Right cardiac atrium (tissue), 5 donors: ENCODE measurements around the gene CCR5AS.
A peak's percentile ranks its signal among the peaks of the same experiment; 100 is the strongest.
"Not testable (repeated sequence)": the region's sequence is repeated elsewhere in the genome, so short reads cannot be mapped to it uniquely, and the experiment has no call there.

Source experiments
- ATAC-seq, 2 donors: fragments of 200-7000 bp; cut with Tn5 transposase; one replicate each; pipeline versions ENCODE4 v1.8.0 to v1.9.1; 2020; ENCODE audit warnings: moderate library complexity in 2 of 2, mild to moderate bottlenecking in 1 of 2
- DNase-seq, 3 donors: peaks; one replicate each; pipeline ENCODE4 v3.0.0-alpha.2; 2020
- H3K27ac ChIP-seq: one replicate; pipeline ENCODE4 v1.5.1; 2013; ENCODE audit warnings: mild to moderate bottlenecking, low read length, control low read depth, moderate library complexity
- H3K27me3 ChIP-seq: one replicate; pipeline ENCODE4 v1.6.1; 2013; ENCODE audit not compliant: control insufficient read depth, insufficient read depth
- H3K4me1 ChIP-seq: one replicate; pipeline ENCODE4 v1.6.1; 2013; ENCODE audit warnings: low read length; ENCODE audit not compliant: control insufficient read depth, insufficient read depth
- H3K4me3 ChIP-seq: one replicate; pipeline ENCODE4 v1.5.1; 2013; ENCODE audit warnings: low read length, control low read depth
- H3K9me3 ChIP-seq: one replicate; pipeline ENCODE4 v1.6.1; 2013; ENCODE audit warnings: low read length; ENCODE audit not compliant: control insufficient read depth
- WGBS: extraction: QIAGEN DNeasy Blood & Tissue Kit; methylation state at CpG from one replicate; pipeline ENCODE4 v1.1.7; 2013; 5-methylcytosine and 5-hydroxymethylcytosine counted together
- intact Hi-C, 4 donors: fragments of 100-400 bp; cut with DNase I; formaldehyde crosslinking; loops; one replicate each; pipeline versions ENCODE4 v1.11.0 to v1.14.0; 2022 to 2023
- donor health status: healthy with polysubstance abuse.
- donor health status: DM: no; HTN: yes; CAD: no.
- donor health status: DM: no; HTN: no; CAD: no.
- donor health status: DM: no; HTN: yes; CAD: no; lungs with severe emphysema.
- donor health status: DM: yes; HTN: yes; CAD: no.

Gene CCR5AS

GRCh38 chr3:46393011-46393410 lies 13.9 kb downstream of the CCR5AS start:
- Histone ChIP-seq H3K4me1 (peaks cover 2% of the 10 kb centered on the region), H3K27ac (no peak overlapping the region), H3K4me3 (no peak overlapping the region), H3K27me3 (no peaks in the 10 kb centered on the region), H3K9me3 (no peaks in the 10 kb centered on the region)
- intact Hi-C loops: no loop called here
- 84% methylated on average over 2 of the region's 2 CpGs for WGBS
- ATAC-seq (no peak), DNase-seq (no peak)

- H3K4me3 ChIP-seq, H3K4me1 ChIP-seq, ATAC-seq, intact Hi-C loops, H3K27me3 ChIP-seq, DNase-seq, H3K27ac ChIP-seq, H3K9me3 ChIP-seq: not testable (repeated sequence)
- WGBS: 93% methylated on average over 5 of the region's 5 CpGs
Observed at GRCh38 chr3:46391526-46391925, 15.3 kb downstream of the CCR5AS start.

GRCh38 chr3:46389306-46389705 lies 17.6 kb downstream of the CCR5AS start:
- no peaks in the 10 kb centered on the region for H3K9me3 ChIP-seq
- intact Hi-C loops: no loop called here
- DNase-seq: no peak
- 63% methylated on average over 6 of the region's 6 CpGs for WGBS
- H3K27me3 ChIP-seq: no peaks in the 10 kb centered on the region
- no peak overlapping the region for H3K4me3 ChIP-seq
- H3K4me1 ChIP-seq: peaks cover 2% of the 10 kb centered on the region
- no peak overlapping the region for H3K27ac ChIP-seq
- no peak for ATAC-seq

- H3K9me3 ChIP-seq, H3K4me3 ChIP-seq, H3K4me1 ChIP-seq, H3K27me3 ChIP-seq, ATAC-seq, intact Hi-C loops, DNase-seq, H3K27ac ChIP-seq: not testable (repeated sequence)
- 81% methylated on average over 4 of the region's 4 CpGs for WGBS
Observed at GRCh38 chr3:46388847-46389246, 18.0 kb downstream of the CCR5AS start.

GRCh38 chr3:46386205-46386604 lies 20.7 kb downstream of the CCR5AS start:
- DNase-seq: no peak
- intact Hi-C loops: no loop called here
- Histone ChIP-seq H3K27ac (no peak overlapping the region), H3K4me3 (no peak overlapping the region), H3K4me1 (no peaks in the 10 kb centered on the region), H3K9me3 (no peaks in the 10 kb centered on the region), H3K27me3 (no peaks in the 10 kb centered on the region)
- ATAC-seq: peak in 1 of 2 donors; percentile 32
- WGBS: 53% methylated on average over 4 of the region's 4 CpGs

- intact Hi-C loops: no loop called here
- H3K27ac ChIP-seq: no peak overlapping the region
- H3K4me3 ChIP-seq: no peak overlapping the region
- DNase-seq: no peak
- WGBS: 69% methylated on average over 5 of the region's 5 CpGs
- ATAC-seq: no peak
- no peaks in the 10 kb centered on the region for H3K27me3 ChIP-seq
- no peaks in the 10 kb centered on the region for H3K9me3 ChIP-seq
- H3K4me1 ChIP-seq: no peaks in the 10 kb centered on the region
Observed at GRCh38 chr3:46383951-46384330, 22.9 kb downstream of the CCR5AS start.

GRCh38 chr3:46383211-46383950 lies 23.5 kb downstream of the CCR5AS start:
- H3K4me1 ChIP-seq: no peaks in the 10 kb centered on the region
- no peak overlapping the region for H3K4me3 ChIP-seq
- WGBS: 49% methylated on average over 6 of the region's 6 CpGs
- H3K9me3 ChIP-seq: no peaks in the 10 kb centered on the region
- peak in 2 of 3 donors; percentile 32 to 73 for DNase-seq
- no peaks in the 10 kb centered on the region for H3K27me3 ChIP-seq
- no peak overlapping the region for H3K27ac ChIP-seq
- ATAC-seq: peak in 1 of 2 donors; percentile 45
- intact Hi-C loops: no loop called here

GRCh38 chr3:46381625-46382024 lies 25.2 kb downstream of the CCR5AS start:
- H3K4me3 ChIP-seq: no peak overlapping the region
- H3K27ac ChIP-seq: no peak overlapping the region
- 42% methylated on average over 3 of the region's 3 CpGs for WGBS
- intact Hi-C loops: no loop called here
- H3K4me1 ChIP-seq: no peaks in the 10 kb centered on the region
- H3K27me3 ChIP-seq: no peaks in the 10 kb centered on the region
- no peaks in the 10 kb centered on the region for H3K9me3 ChIP-seq
- no peak for DNase-seq
- peak in 1 of 2 donors; percentile 39 for ATAC-seq

- 78% methylated on average over 8 of the region's 8 CpGs for WGBS
- Histone ChIP-seq H3K27me3 (no peaks in the 10 kb centered on the region), H3K4me1 (no peaks in the 10 kb centered on the region), H3K27ac (peak overlapping the region; percentile 3), H3K9me3 (no peaks in the 10 kb centered on the region), H3K4me3 (no peak overlapping the region)
- intact Hi-C loops: no loop called here
- ATAC-seq: peak in 1 of 2 donors; percentile 29
- no peak for DNase-seq
Observed at GRCh38 chr3:46380471-46381221, 26.2 kb downstream of the CCR5AS start.

GRCh38 chr3:46378426-46378942 lies 28.4 kb downstream of the CCR5AS start:
- H3K27ac ChIP-seq: no peak overlapping the region
- H3K27me3 ChIP-seq: no peaks in the 10 kb centered on the region
- H3K9me3 ChIP-seq: no peaks in the 10 kb centered on the region
- DNase-seq (peak; percentile 66 to 83 (median 83)), ATAC-seq (peak in 1 of 2 donors; percentile 58)
- 48% methylated on average over 8 of the region's 8 CpGs for WGBS
- no peak overlapping the region for H3K4me3 ChIP-seq
- H3K4me1 ChIP-seq: no peaks in the 10 kb centered on the region
- intact Hi-C loops: loop anchor here in 2 of 4 donors (10.0 kb wide), 2 partner anchors 294 to 444 kb away; no protein-coding TSS in a partner anchor

- Histone ChIP-seq H3K4me1 (no peaks in the 10 kb centered on the region), H3K27me3 (no peaks in the 10 kb centered on the region), H3K9me3 (no peaks in the 10 kb centered on the region), H3K27ac (no peak overlapping the region), H3K4me3 (no peak overlapping the region)
- ATAC-seq: no peak
- no peak for DNase-seq
- intact Hi-C loops: loop anchor here in 2 of 4 donors (10.0 kb wide), 2 partner anchors 291 to 441 kb away; no protein-coding TSS in a partner anchor
- WGBS: 18% methylated on average over 2 of the region's 2 CpGs
Observed at GRCh38 chr3:46375814-46376213, 31.1 kb downstream of the CCR5AS start.
